Activated CD4-positive, alpha-beta memory T cell treated with anti-CD3 and anti-CD28 coated beads, Interleukin-2, amount 10 ng/mL, durations not matched to agents 7 days and 5 days (primary cell): ENCODE results near the gene TXLNG. TPM values are rescaled to one million over a fixed set of nuclear protein-coding genes. Genes with fewer than 3 reads are reported as not detected.
A peak's percentile ranks its signal among the peaks of the same experiment; 100 is the strongest.
"Not testable (repeated sequence)": the region's sequence is repeated elsewhere in the genome, so short reads cannot be mapped to it uniquely, and the experiment has no call there.

ENCODE experiments used
- CTCF ChIA-PET: fragments of 350-600 bp; sonication (Branson Sonifier 250); formaldehyde crosslinking; loops from one replicate; lab custom pipeline; 2021; ENCODE audit warnings: antibody characterized with exemption, inconsistent platforms; lab: Charles Lee
- POLR2A ChIA-PET: fragments of 350-600 bp; sonication (Branson Sonifier 250); formaldehyde crosslinking; loops from one replicate; lab custom pipeline; 2021; ENCODE audit warnings: antibody characterized with exemption; lab: Charles Lee
- DNase-seq: peaks from one replicate; pipeline ENCODE4 v3.0.0-alpha.2; 2020
- H3K27ac Mint-ChIP-seq: one replicate; pipeline ENCODE4 v1.8.0; 2021; ENCODE audit warnings: mild to moderate bottlenecking, mixed read lengths
- H3K27me3 Mint-ChIP-seq: one replicate; pipeline ENCODE4 v1.8.0; 2021; ENCODE audit warnings: mixed read lengths
- H3K36me3 Mint-ChIP-seq: one replicate; pipeline ENCODE4 v1.8.0; 2021; ENCODE audit warnings: low read depth, mixed read lengths
- H3K4me1 Mint-ChIP-seq: one replicate; pipeline ENCODE4 v1.8.0; 2021; ENCODE audit warnings: mixed read lengths
- H3K4me3 Mint-ChIP-seq: one replicate; pipeline ENCODE4 v1.8.0; 2021; ENCODE audit warnings: mild to moderate bottlenecking, mixed read lengths
- H3K9me3 Mint-ChIP-seq: one replicate; pipeline ENCODE4 v1.8.0; 2021; ENCODE audit warnings: mixed read lengths
- total RNA-seq, 2 experiments: library from RNA; stranded (reverse); gene quantifications; one replicate each; pipeline ENCODE4 v1.2.3, GENCODE V29; 2021

The TXLNG gene
- total RNA-seq, 2 experiments from 2014 or later, result 9.4 to 9.8 TPM

- Mint-ChIP-seq H3K27me3 (no peaks in the 10 kb centered on the region), H3K9me3 (no peaks in the 10 kb centered on the region), H3K36me3 (no peaks in the 10 kb centered on the region), H3K4me1 (no peaks in the 10 kb centered on the region), H3K4me3 (no peak overlapping the region), H3K27ac (no peak overlapping the region)
- CTCF ChIA-PET, result no interaction called here
- POLR2A ChIA-PET, result interaction anchor here (1.5 kb wide), 1 partner anchor 15 kb away, joined by 6 read pairs; the partner anchor contains the start of gene TXLNG
- DNase-seq, result no peak
Measured at GRCh38 chrX:16770970-16771482, 15.2 kb upstream of the TXLNG start.

GRCh38 chrX:16771483-16772398 is 14.5 kb upstream of the TXLNG start:
- H3K36me3 Mint-ChIP-seq, result no peaks in the 10 kb centered on the region
- no peak overlapping the region for H3K27ac Mint-ChIP-seq
- no peaks in the 10 kb centered on the region for H3K4me1 Mint-ChIP-seq
- no peaks in the 10 kb centered on the region for H3K9me3 Mint-ChIP-seq
- DNase-seq, result no peak
- ChIA-PET POLR2A (interaction anchor here (0.6 to 1.5 kb wide), 3 partner anchors 9 to 96 kb away, joined by 3 to 6 read pairs (median 3); partner anchors contain the start of gene TXLNG), CTCF (no interaction called here)
- no peaks in the 10 kb centered on the region for H3K27me3 Mint-ChIP-seq
- H3K4me3 Mint-ChIP-seq, result no peak overlapping the region

GRCh38 chrX:16772460-16772859 is 13.8 kb upstream of the TXLNG start:
- H3K4me1 Mint-ChIP-seq, result no peaks in the 10 kb centered on the region
- no peaks in the 10 kb centered on the region for H3K27me3 Mint-ChIP-seq
- H3K27ac Mint-ChIP-seq, result no peak overlapping the region
- no peaks in the 10 kb centered on the region for H3K36me3 Mint-ChIP-seq
- H3K9me3 Mint-ChIP-seq, result no peaks in the 10 kb centered on the region
- ChIA-PET CTCF (interaction anchor here (0.7 kb wide), 1 partner anchor 471 kb away, joined by 5 read pairs; no protein-coding TSS in a partner anchor), POLR2A (interaction anchor here (1.0 to 1.5 kb wide), 2 partner anchors 9 to 13 kb away, joined by 3 to 6 read pairs; partner anchors contain the start of gene TXLNG)
- no peak overlapping the region for H3K4me3 Mint-ChIP-seq
- no peak for DNase-seq

GRCh38 chrX:16774746-16775145 is 11.5 kb upstream of the TXLNG start:
- Mint-ChIP-seq H3K4me1 (no peaks in the 10 kb centered on the region), H3K27ac (no peak overlapping the region), H3K27me3 (no peaks in the 10 kb centered on the region), H3K36me3 (no peaks in the 10 kb centered on the region), H3K4me3 (no peak overlapping the region), H3K9me3 (no peaks in the 10 kb centered on the region)
- ChIA-PET POLR2A (no interaction called here), CTCF (no interaction called here)
- no peak for DNase-seq

- Mint-ChIP-seq H3K27ac (no peak overlapping the region), H3K36me3 (no peaks in the 10 kb centered on the region), H3K9me3 (no peaks in the 10 kb centered on the region), H3K4me3 (no peak overlapping the region), H3K4me1 (no peaks in the 10 kb centered on the region), H3K27me3 (no peaks in the 10 kb centered on the region)
- CTCF ChIA-PET, result no interaction called here
- no peak for DNase-seq
- POLR2A ChIA-PET, result interaction anchor here (1.0 kb wide), 1 partner anchor 54 kb away, joined by 3 read pairs; no protein-coding TSS in a partner anchor
Measured at GRCh38 chrX:16778545-16778944, 7.7 kb upstream of the TXLNG start.

- H3K4me1 Mint-ChIP-seq, result no peaks in the 10 kb centered on the region
- H3K27ac Mint-ChIP-seq, result no peak overlapping the region
- H3K36me3 Mint-ChIP-seq, result no peaks in the 10 kb centered on the region
- H3K9me3 Mint-ChIP-seq, result no peaks in the 10 kb centered on the region
- ChIA-PET CTCF (no interaction called here), POLR2A (interaction anchor here (1.0 kb wide), 1 partner anchor 54 kb away, joined by 3 read pairs; no protein-coding TSS in a partner anchor)
- DNase-seq, result no peak
- H3K4me3 Mint-ChIP-seq, result no peak overlapping the region
- no peaks in the 10 kb centered on the region for H3K27me3 Mint-ChIP-seq
Measured at GRCh38 chrX:16778993-16779392, 7.3 kb upstream of the TXLNG start.

- H3K4me3 Mint-ChIP-seq, H3K36me3 Mint-ChIP-seq, H3K27ac Mint-ChIP-seq, H3K27me3 Mint-ChIP-seq, POLR2A ChIA-PET, CTCF ChIA-PET, H3K4me1 Mint-ChIP-seq, DNase-seq, H3K9me3 Mint-ChIP-seq: not testable (repeated sequence)
Measured at GRCh38 chrX:16779815-16780214, 6.5 kb upstream of the TXLNG start.

- Mint-ChIP-seq H3K4me1 (peaks cover 17% of the 10 kb centered on the region), H3K36me3 (no peaks in the 10 kb centered on the region), H3K27me3 (no peaks in the 10 kb centered on the region)
Measured at GRCh38 chrX:16783452-16783851, 2.8 kb upstream of the TXLNG start.

GRCh38 chrX:16784440-16784839 is 1.8 kb upstream of the TXLNG start:
- H3K27ac Mint-ChIP-seq, H3K36me3 Mint-ChIP-seq, H3K27me3 Mint-ChIP-seq, H3K4me3 Mint-ChIP-seq, DNase-seq, H3K9me3 Mint-ChIP-seq, POLR2A ChIA-PET, CTCF ChIA-PET: not testable (repeated sequence)
- peaks cover 19% of the 10 kb centered on the region for H3K4me1 Mint-ChIP-seq

More at GRCh38 chrX:16783452-16783851, 2.8 kb upstream of the TXLNG start:
- DNase-seq, result no peak
- ChIA-PET CTCF (no interaction called here), POLR2A (no interaction called here)
- no peak overlapping the region for H3K27ac Mint-ChIP-seq
- no peak overlapping the region for H3K4me3 Mint-ChIP-seq
- H3K9me3 Mint-ChIP-seq, result no peaks in the 10 kb centered on the region

GRCh38 chrX:16785247-16786138 is 773 bp upstream of the TXLNG start:
- Mint-ChIP-seq H3K9me3 (no peaks in the 10 kb centered on the region), H3K4me1 (peaks cover 19% of the 10 kb centered on the region), H3K27me3 (no peaks in the 10 kb centered on the region), H3K4me3 (peak overlapping the region; percentile 98), H3K36me3 (no peaks in the 10 kb centered on the region), H3K27ac (peak overlapping the region; percentile 86)
- CTCF ChIA-PET, result no interaction called here
- POLR2A ChIA-PET, result interaction anchor here (1.2 kb wide), 1 partner anchor 14 kb away, joined by 6 read pairs; no protein-coding TSS in a partner anchor
- DNase-seq, result peak; percentile 17

GRCh38 chrX:16786791-16787735 is 797 bp downstream of the TXLNG start:
- H3K4me3 Mint-ChIP-seq, result peak overlapping the region; percentile 98
- POLR2A ChIA-PET, result interaction anchor here (2.7 kb wide), 1 partner anchor 67 kb away, joined by 13 read pairs; the partner anchor contains the start of gene SYAP1
- CTCF ChIA-PET, result no interaction called here
- H3K36me3 Mint-ChIP-seq, result peaks cover 6% of the 10 kb centered on the region
- peak overlapping the region; percentile 16 for H3K27ac Mint-ChIP-seq
- H3K9me3 Mint-ChIP-seq, result no peaks in the 10 kb centered on the region
- peak; percentile 31 for DNase-seq
- peaks cover 19% of the 10 kb centered on the region for H3K4me1 Mint-ChIP-seq
- H3K27me3 Mint-ChIP-seq, result no peaks in the 10 kb centered on the region

GRCh38 chrX:16788477-16788876 is 2.2 kb downstream of the TXLNG start:
- DNase-seq, result no peak
- CTCF ChIA-PET, result no interaction called here
- Mint-ChIP-seq H3K9me3 (no peaks in the 10 kb centered on the region), H3K27ac (no peak overlapping the region), H3K4me3 (no peak overlapping the region), H3K36me3 (peaks cover 6% of the 10 kb centered on the region), H3K4me1 (peaks cover 19% of the 10 kb centered on the region), H3K27me3 (no peaks in the 10 kb centered on the region)
- POLR2A ChIA-PET, result interaction anchor here (0.9 to 2.7 kb wide), 2 partner anchors 10 to 69 kb away, joined by 3 to 13 read pairs; partner anchors contain the start of gene SYAP1
